Measurements from ENCODE around the gene FAM13A. TPM values are rescaled to one million over a fixed set of nuclear protein-coding genes. Genes with fewer than 3 reads are reported as not detected.

FAM13A gene
- polyA plus RNA-seq, 1 donor, result 33.5 TPM

DNA sequence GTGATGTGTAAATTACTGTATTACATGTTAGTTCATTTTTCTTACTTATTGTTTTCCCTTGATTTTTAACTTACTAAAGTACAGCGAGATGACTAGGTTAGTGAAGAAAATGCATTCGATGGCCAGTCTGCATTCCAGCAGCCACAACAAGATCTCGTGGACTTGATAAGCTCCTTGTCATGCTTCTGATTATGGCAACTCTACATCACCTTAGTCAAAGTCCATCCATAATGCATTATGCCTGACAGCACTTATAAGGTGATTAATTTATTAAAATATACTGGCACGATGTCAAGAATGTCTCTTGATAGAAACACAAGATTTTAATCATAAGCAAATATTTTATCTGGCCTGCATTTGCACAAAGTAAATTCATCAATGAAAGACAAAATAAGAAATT, 249.5 kb downstream of the FAM13A start:
- no peak for DNase-seq

DNA sequence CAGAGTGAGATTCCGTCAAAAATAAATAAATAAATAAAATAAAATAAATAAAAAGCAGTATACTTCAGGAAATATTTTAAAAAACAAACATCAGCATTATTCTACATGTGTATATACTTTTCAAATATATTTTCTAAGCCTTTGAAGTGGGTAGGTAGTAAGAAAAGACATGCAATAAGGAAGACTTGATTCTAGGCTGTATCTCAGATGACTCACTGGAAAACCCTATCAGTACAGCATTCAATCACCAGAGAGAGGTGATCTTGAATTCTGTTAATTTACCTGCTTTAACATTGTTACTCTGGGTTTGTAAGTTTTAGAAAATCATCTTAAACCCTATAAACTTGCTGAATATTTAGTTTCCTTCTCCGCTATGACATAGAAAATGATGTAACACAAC, 252.8 kb downstream of the FAM13A start:
- no peak for DNase-seq

DNA sequence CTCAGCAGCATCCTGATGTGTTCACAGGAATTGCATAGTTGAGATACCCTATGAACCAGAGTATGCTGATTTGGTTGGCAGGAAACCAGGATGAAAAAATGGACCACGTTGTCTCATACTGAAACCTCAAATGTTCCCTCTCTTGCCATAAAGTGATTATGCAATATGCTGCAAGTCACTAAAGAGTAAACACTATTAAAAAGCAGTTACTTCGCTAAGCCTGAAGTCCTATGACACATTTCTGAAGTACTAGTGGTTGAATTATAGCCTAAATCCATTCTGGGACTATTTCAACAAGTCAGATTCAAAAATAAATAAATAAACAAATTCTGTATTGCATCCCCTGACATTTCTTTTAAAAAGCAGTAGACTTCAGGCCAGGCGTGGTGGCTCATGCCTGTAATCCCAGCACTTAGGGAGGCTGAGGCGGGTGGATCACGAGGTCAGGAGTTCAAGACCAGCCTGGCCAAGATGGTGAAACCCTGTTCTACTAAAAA, 253.3 kb downstream of the FAM13A start:
- no peak for DNase-seq

DNA sequence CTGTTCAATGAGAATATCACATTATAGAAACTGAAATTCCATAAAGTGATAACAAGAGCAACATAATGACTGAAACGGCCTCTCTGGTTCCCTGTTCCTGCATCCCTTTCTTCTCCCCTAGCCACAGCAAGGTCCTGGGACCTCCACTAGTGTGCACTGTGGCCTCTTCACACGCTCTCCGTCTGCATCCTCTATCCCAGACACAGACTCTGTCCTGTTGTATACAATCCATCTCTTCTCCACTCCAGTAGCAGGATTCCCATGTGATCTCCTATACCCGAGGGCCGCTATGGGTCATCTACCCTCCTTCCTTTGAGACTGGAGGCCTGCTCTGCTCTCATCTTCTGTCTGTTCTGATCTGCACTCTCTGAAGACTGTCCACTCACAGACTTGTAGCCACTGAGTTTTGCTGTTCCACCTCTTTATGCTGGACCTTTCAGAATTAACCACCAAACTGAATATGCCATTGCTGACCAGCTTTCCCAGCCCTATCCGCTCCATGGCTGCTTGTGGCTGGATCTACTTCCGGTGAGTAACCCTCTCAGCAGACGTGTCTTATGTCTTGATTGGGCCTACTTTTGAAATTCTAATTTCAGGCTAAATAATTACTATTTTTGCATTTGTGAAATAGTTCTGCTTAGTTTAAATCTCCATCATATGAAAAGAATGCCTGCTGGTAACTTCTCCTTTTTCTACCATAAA, 254.2 kb downstream of the FAM13A start:
- no peak for DNase-seq

DNA sequence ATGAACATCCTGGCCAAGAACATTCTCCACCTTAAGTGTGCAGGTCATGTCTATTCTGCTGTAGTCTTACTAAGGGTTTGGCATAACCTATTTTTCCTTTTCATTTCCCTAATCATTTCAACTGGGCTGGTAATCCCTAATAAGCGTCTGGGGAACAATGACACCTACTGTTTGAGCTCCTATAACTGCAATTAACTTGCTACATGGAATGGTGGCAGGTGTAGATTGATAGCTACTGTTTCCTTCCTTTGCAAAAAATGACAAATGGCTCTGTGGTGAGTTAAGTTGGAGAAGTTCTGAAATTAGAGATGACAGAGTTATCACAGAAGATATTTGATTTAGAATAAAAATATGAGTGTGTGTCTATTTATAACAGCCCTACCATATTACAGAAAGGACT, 254.8 kb downstream of the FAM13A start:
- no peak for DNase-seq

DNA sequence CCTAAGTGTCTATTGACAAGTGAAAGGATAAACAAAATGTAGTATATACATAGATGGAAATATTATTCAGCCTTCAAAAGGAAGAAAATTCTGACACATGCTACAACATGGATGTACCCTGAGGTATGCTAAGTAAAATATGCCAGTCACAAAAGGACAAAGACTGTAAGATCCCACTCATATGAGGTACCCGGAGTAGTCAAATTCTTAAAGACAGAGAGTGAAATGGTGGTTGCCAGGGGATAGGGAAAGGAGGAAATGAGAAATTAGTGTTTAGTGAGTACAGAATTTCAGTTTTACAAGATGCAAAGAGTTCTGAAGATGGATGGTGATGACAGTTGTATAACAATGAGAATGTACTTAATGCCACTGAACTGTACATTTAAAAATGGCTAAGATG, 257.1 kb downstream of the FAM13A start:
- no peak for DNase-seq

DNA sequence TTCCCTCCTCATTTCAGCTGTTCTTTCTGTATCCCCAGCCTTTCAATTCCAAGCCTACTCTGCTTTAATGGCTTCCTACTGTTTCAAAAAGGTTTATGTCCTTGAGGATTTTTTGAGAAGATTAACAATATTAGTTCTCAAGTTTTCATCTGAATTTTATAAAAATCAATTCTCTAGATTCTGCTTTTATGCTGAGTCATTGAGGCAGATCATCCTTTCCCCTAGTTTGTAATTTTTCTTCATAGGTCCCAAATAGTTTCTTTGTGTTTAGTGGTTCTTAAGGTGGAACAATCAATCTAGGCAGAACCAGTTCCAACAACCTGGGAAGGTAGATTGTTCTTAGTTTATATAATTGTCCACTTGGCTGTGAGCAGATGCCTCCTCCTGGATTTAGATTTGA, 259.3 kb downstream of the FAM13A start:
- no peak for DNase-seq

DNA sequence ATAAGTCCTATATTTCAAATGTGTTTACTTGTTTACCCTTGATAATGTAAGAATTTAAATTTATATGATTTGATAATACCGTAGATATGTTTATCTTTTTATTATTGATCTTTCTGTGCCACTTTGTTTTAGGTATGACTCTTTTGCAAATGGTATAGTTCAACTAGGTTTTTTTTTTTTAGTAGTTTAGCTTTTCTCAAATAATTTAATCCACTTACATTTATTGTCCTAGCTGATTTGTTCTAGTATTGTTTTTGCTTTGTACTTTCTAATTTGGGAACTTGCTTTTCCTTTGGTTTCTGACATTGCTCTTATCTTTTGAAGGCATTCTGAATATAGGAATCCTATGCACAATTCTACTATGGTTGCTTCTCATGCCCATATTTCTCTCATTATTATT, 260.4 kb downstream of the FAM13A start:
- no peak for DNase-seq

DNA sequence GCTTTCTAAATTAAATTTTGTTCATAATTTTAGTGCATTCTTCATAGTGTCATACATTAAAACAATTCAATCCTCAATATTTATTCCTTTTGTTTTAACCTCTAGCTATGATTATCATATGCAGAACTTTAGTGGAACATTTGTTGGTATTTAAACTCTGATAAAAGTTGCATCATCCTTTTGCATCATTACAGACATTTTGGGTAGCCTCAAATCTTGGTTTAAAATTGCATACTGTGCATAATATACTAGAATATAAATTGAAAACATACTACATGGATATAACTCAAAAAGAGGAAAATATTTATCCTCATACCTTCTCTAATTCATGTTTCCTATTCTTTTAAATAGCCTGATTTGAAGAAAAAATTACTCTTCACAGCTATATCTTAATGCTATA, 262.0 kb downstream of the FAM13A start:
- DNase-seq, result no peak

DNA sequence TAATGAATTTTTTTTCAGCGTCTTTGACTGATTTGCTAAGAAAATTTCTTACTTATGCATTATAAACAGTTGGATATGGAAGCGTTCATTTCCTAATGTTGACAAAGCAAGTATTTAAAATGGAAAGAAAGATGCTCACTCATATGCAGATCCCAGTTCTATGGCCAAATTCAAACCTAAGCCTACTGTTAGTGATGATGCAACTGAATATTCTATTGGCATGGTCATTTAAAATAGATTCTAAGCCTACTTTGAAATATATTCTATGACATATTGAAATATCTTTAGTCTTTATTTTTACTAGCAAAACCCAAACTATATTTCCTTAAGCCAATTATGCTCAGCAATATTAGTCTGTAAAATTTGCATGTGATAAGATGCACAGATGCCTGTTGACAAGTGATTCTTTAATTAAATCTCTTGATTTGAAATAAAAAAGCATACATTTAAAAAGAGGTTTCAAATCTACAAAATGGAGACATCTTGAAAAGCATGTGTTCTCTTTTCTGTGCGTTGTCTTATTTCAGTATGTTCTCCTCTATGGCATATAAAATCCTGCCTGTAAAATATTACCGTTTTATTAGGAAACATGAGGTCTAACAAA, 262.8 kb downstream of the FAM13A start:
- DNase-seq, result no peak

DNA sequence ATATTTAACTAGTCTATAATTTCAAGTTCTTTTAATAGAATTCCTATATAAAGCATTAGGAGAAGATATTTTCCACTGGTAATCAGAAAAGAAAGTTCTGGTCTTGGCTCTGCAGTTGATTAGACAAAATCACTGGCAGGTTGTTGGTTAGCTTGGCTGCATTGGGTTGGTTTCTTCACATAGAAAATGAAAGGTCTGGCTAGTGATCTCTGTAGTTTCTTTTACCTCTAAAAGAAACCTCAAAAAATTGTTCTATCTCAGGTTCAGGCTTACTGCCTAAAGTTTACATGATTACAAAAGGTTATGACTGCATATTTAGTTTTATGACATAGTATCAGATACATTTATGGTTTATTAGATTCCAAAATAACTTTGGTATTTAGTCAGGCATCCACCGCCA, 263.5 kb downstream of the FAM13A start:
- no peak for DNase-seq

DNA sequence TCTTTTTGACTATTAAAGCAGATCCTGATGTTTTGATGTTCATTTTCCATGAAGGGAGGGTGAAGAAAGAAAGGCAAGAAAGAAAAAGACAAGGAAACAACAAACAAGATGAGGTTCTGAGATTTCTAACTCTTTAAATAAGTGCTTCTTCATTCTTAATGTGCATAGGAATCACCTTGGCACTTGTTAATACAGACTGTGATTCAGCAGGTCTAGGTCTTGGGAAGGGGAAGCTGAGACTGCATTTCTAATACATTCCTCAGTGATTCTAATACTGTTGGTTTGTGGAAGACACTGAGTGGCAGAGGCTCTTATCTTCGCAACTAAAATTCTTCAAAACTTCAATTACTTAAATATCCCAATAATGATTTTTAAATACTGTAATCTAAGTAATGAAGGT, 264.2 kb downstream of the FAM13A start:
- no peak for DNase-seq

DNA sequence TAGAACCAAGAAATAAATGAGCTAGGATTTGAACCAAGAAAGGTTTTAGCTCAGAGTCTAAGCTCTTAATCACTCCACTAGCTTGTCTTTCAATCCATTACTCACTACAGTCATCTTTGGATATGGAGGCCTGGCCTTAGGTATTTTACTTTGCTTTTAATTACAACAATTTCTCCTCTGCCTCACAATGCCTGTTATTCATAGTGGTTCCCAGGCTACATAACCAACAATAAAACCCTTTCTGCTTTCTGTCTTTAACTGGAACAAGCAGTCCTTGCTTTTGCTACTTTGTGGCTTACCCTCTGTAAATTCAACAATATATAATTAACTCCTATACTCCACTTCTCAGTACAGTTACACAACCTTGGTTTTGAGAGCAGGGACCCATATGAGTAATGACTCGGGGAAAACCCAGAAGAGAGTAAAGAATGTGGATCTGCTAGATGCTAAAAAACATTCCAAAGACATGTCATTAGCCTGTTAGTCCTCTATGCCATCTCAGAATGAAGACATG, 264.7 kb downstream of the FAM13A start:
- no peak for DNase-seq

DNA sequence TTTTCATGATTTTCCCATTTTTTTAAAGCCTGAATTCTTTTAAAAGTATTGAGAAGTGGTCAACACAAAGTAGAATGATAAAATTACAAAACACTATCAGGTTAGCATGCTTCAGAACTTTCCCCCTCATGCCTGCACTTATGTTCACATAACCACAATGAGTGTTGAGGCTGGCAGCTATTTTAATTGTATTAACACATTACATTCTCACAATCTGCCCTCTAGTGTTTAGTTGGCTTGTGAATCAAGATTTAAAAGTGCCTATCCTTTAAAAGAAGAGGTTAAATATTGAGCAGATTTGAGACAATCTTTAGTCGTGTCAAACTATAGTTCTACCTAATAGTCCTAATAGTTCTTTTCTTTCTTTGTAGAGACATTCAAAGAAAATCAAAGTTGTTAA, 265.7 kb downstream of the FAM13A start:
- DNase-seq, result no peak

DNA sequence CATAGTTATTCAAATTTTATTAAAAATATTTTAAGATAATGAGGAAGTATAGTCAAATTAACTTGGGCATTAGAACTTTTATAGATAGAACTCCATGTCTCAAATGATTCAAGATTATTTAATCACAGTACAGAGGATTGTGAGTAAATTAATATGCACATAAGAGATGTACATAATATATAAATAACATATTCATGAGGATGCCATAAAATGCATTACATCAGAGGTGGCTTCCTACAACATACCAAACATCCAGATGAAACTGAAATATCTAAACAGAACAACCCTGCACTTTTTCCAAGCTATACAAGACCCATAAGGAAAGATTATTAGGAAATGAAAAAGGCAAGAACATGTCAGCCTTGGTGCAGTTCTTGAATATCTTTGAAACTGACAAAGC, 268.1 kb downstream of the FAM13A start:
- DNase-seq, result no peak

DNA sequence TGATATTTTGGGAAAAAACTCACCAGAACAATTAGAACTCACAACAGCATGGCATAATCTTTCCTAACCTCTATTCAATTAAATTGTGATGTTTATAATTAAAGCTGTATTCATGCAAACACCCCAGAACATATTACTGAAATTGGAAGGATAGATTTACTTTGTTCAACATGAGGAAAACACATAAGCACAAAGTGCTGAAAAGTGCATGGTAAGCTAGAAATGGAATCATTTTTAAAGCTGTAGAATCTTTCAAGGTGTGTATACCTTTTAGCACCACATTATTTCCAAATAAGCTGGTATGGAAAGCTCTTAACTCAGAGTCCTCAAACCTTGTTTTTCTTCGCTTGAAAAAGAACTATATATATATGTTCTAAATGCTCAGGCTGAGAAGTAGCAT, 268.6 kb downstream of the FAM13A start:
- no peak for DNase-seq

DNA sequence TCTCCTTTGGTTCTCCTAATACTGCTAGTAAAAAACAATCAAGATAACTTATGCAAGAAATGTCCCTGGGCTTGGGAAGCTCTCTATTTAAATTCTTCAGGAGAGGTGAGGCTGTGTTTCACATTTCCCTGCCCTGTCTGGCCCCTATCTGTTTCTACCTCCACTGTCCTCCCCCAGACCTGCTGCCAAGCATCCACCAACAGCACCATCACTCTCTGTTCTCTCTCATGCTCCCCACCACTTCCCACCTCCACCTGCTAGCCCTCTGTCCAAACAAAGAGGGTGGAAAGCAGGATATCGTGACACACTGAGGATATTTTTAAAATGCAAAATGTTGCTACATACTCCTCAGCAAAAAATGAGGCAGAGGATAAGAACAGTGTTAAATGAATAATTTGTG, 271.0 kb downstream of the FAM13A start:
- no peak for DNase-seq

DNA sequence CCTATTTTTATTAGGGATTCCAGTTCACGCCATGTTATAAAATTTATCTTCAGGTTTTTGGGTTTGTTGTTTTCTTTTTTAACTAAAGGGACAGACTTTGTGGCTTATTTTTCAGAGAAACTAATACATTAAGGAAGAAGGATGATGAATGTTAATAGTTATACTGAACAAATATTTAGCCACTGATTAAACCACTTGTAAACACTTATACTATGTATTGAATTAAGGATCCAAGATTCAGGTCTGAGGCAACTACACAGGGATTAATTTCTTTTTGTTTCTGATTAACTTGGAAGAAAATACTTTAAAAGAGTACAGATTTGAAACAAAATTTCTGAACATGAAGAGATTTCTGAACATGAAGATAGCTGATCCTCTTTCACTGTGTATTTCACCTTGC, 276.6 kb downstream of the FAM13A start:
- no peak for DNase-seq

DNA sequence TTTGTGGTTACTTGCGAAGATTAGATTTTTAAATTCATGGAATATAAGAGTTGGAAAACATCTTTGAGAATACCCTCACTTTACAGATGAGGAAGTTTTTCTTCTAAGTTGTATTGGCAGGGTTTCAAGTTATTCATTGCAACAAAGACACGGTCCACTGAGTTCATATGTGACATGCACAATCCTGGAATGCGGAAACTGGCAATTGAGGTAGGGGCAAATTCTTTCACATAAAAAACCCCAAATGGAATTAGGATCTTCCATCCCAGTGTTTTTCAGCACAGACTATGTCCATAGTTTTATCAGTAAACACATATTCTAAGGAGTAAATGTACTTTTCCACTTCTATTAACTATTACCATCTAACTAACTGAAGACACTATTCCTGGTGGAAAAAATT, 277.6 kb downstream of the FAM13A start:
- DNase-seq, result no peak

DNA sequence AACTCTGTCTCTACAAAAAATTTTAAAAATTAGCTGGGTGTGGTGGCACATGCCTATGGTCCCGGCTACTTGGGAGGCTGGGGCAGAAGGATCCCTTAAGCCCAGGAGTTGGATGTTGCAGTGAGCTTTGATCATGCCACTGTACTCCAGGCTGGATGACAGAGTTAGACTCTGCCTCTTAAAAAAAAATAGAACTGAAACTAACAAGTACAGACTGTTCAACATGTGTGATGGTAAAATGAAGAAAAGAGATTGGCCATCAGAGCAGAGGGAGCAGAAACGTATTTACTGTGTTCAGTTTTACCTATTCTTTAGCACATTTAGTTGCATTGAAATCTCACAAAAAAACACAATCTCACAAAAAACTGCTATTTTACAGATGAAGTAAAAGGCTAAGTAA, 281.5 kb downstream of the FAM13A start:
- no peak for DNase-seq

DNA sequence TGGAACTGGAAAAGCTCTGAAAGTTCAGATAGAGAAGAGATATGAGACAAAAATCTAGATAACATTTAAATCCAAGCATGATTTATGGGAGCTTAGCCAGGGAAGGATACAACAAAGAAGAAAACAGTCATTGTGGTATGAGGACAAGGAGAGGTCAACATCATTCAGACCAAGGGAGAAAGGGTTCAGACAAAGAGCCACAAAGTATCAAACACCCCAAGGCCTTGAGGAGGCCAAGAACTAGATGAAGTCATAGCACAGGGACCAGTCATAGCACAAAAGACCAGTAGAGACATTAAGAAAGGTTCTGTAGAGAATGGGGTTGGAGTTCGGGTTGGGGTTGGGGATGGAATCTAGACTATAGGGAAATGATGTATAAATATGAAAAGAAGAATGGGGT, 282.0 kb downstream of the FAM13A start:
- no peak for DNase-seq

DNA sequence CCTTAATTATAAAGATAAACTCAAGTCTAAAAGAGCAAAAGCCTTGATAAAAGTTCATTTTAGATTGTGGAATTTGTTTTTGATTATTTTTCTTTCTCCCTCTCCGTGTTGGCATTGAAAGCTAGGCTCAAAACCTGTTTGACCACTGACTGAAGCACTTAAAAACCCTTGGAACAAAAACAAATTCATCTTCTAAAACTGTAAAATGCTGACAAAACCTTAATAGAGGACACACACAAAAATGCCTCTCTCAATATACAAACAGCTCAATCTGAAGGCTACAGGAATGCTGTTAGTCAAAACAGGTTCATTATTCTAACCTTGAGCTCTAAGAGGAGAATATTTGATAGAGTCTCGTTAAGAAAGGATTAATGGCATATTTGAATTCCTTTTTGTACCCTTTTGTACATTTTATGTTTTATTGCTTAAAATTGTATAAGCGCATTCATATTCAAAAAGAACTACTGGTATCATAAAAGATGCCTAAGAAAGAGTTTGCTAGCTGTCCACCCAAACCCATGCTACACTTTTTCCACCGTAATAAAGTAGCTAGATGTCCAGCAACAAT, 285.0 kb downstream of the FAM13A start:
- no peak for DNase-seq

DNA sequence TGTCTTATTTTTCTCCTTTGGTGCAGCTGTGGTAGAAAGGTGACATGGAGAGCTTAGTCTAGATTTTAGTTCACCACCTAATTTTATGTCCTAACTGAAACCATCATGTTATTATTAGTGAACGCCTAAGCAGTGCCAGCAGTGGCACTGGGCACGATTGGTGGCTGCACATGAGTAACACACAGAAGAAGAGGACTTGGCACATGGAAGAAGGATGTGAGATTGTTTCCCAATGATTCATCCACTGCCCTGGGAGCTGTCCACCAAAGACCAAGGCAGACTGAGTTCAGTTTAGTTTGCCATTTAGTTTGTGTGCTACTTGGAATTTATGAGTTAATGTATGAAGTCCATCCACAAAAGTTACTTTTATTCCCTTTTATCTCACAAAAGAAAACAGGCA, 291.3 kb downstream of the FAM13A start:
- no peak for DNase-seq

DNA sequence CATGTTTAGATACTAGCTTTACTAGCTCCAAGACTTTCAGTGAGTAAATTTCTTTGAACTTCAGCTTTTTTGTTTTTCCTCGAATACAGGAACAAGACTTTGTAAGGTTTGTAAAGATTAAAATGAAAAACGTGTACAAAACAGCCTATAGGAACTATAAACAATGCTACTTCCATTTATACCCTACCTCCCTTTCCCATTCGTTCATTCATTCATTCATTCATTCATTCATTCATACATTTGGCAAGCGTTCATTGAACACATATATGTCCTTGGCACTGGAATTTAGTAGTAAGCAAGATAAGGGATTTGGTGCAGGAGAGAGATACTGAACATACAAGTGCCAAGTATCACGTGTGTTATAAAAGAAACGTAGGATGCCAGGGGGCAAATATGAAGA, 293.9 kb downstream of the FAM13A start:
- no peak for DNase-seq

All from hindlimb muscle (tissue), 1 donor.